HG03097 (cell line): ENCODE measurements around the gene GPR162.

Experiments used
- ATAC-seq: cut with Tn5 transposase; IDR thresholded peaks from one replicate; pipeline ENCODE4 v1.9.1; 2021; ENCODE audit not compliant: unreplicated experiment, low FRiP score

Gene GPR162, protein sequence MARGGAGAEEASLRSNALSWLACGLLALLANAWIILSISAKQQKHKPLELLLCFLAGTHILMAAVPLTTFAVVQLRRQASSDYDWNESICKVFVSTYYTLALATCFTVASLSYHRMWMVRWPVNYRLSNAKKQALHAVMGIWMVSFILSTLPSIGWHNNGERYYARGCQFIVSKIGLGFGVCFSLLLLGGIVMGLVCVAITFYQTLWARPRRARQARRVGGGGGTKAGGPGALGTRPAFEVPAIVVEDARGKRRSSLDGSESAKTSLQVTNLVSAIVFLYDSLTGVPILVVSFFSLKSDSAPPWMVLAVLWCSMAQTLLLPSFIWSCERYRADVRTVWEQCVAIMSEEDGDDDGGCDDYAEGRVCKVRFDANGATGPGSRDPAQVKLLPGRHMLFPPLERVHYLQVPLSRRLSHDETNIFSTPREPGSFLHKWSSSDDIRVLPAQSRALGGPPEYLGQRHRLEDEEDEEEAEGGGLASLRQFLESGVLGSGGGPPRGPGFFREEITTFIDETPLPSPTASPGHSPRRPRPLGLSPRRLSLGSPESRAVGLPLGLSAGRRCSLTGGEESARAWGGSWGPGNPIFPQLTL

DNA sequence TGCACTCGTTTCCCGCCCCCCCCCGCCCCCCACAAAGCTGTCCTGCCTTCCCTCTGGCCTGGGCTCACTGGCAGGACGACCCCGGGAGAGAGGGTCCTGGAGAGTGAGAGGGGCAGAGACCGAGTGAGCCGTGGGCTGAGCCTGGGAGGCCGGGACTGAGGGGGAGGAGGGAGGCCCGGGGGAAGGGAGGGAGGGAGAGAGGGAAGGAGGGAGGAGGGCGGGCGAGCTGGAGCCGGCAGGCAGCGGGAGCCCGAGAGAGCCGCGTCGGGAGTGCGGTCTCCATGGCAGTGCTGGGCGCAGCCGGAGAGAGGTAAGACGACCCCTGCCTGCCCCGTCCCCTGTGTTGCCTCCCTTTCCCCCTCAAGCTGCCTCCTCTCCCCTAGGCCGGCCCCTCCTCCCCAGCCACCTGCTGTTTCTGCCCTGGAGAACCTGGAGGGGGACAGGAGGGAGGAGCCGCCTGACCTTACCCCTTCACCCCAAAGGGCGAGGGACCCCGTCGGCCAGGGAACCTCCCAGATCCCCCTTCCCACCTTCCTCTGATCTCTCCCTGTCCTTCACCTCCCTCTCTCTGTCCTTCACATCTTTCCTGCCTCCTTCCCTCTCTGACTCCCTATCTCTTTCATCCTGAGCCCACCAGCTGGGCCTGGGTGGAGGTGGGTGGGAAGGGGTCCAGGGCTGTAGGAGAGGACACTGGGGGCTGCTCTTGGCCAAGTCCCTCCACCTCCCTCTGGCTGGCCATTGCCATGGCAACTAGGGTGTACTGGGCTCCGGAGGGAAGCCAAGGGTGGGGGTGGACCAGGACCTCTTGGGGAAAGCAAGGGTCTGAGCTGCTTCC lies at the start of gene GPR162:
Gene GPR162, plus strand, starts transcription at position 231 of the 835 bp plus-strand sequence. CDS start 2,078 bp downstream, outside the sequence.
- no peak for ATAC-seq

DNA sequence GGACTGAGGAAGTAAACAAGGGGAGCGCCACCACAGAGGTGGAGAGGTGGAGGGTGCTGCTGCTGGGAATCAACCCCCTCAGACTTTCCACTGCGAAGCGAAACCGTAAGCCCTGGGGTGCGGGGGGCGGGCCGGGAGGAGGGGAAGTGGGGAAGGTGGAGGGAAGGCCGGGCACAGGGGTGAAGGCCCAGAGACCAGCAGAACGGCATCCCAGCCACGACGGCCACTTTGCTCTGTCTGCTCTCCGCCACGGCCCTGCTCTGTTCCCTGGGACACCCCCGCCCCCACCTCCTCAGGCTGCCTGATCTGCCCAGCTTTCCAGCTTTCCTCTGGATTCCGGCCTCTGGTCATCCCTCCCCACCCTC lies 49.3 kb upstream of the GPR162 start, which contains the start of gene LAG3:
Gene LAG3, plus strand, starts transcription at position 190 of the 365 bp plus-strand sequence. CDS start 333 bp downstream, outside the sequence.
- ATAC-seq: no peak

DNA sequence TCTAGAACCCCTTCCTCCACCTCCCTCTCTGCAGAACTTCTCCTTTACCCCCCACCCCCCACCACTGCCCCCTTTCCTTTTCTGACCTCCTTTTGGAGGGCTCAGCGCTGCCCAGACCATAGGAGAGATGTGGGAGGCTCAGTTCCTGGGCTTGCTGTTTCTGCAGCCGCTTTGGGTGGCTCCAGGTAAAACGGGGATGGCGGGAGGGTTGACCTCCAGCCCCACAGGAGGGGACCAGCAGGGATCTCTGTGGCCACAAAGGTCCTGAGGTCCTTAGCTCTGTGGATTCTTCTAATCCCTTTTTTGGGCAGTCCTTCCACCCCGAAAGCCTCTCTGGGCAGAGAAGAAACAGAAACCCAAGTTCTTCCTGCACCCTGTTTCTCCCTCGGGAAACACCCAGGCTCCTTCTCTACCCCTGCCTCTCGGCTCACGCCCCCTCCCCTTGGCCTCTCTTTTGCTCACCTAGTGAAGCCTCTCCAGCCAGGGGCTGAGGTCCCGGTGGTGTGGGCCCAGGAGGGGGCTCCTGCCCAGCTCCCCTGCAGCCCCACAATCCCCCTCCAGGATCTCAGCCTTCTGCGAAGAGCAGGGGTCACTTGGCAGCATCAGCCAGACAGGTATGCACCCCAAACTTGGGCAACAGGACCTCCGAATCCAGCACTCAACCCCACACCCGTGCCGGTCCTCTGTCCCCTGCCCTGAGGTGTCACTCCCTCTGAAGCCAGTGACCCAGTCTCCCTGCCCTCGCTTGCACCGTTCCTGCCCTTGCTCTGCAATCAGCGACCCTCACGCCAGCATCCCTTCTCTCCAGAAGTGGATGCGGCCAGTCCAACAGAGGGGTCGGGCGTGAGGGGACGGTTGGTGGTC lies 48.7 kb upstream of the GPR162 start:
- ATAC-seq: no peak

DNA sequence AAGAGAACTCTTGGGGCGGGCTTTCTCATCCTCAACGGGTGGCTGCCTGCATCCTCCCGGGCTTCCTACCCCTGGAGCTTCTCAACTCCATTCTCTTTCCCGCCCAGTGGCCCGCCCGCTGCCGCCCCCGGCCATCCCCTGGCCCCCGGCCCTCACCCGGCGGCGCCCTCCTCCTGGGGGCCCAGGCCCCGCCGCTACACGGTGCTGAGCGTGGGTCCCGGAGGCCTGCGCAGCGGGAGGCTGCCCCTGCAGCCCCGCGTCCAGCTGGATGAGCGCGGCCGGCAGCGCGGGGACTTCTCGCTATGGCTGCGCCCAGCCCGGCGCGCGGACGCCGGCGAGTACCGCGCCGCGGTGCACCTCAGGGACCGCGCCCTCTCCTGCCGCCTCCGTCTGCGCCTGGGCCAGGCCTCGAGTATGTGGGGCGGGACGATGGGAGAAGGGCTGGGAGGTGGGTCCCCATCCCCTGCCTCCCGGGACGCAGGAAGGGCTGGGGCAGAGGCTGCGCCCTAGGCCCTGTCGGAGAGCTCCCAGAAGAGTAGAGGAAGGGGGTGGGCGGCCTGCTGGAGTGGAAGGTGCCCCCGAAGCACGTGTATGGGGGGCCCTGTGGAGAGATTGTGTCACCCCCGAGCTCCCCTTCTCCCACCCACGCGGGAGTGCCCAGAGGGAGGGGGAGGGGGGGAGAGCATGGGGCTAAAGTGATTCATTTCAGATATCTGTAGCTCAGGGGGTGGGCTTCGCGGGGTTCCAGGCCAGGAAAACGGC lies 47.9 kb upstream of the GPR162 start:
- ATAC-seq: no peak

DNA sequence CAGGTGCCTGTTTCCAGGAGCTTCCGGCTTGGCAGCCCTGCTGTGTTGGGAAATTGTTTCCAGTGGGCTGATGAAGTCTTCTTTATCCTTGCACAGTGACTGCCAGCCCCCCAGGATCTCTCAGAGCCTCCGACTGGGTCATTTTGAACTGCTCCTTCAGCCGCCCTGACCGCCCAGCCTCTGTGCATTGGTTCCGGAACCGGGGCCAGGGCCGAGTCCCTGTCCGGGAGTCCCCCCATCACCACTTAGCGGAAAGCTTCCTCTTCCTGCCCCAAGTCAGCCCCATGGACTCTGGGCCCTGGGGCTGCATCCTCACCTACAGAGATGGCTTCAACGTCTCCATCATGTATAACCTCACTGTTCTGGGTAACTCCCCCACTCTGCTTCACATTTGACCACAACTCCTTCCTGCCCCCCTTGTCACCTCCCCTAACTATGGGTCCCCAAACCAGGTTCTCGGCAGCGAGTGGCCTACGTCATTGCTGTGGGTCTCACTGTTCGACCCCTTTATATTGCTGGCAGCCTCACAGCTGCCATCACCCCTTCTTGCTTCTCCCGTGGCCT lies 47.0 kb upstream of the GPR162 start:
- ATAC-seq: no peak

DNA sequence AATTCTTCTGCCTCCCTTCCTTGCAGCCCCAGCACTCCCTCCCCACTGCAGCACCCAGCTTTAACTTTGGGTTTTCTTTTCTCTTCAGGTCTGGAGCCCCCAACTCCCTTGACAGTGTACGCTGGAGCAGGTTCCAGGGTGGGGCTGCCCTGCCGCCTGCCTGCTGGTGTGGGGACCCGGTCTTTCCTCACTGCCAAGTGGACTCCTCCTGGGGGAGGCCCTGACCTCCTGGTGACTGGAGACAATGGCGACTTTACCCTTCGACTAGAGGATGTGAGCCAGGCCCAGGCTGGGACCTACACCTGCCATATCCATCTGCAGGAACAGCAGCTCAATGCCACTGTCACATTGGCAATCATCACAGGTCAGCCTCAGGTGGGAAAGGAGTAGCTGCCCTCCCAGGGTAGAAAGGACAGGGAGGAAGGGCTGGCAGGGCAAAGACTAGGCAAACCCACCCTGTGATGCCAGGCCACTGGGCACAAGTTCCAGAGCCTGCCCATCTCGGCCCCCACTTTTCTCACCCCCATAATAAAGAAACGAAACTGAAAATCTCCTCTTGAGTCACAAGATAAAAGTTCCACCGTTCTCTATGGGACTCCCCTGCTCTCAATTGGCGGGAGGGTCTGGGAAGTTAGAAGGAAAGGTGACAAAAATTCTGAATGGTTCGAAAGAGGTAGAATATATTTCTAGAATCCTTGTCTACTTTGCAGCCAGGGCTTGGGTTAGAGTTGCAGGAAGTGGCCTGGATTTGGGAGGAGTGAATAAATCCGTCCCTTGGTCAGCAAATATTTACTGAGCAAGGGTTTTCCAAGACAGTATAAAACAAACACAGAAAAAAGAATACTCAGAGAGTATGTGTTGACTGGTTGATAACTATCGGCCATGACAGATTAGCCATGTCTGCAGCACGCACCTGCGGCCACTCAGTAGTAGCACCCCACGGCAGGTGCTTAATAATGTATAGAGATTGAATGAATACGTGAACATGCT lies 46.1 kb upstream of the GPR162 start:
- ATAC-seq: no peak

DNA sequence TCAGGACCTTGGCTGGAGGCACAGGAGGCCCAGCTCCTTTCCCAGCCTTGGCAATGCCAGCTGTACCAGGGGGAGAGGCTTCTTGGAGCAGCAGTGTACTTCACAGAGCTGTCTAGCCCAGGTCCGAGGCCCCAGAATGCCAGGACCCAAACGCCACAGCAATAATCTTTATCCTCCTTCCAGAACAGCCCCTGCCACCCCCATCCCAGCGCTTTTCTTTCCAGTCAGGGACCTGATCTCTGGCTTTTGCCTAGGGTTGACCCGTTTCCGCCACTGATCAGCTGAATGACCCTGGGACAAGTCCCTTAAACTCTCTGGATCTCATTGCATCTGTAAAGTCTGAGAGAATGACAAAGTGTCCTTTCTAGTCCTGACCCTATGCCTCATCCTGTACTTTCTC lies 44.2 kb upstream of the GPR162 start:
- no peak for ATAC-seq

DNA sequence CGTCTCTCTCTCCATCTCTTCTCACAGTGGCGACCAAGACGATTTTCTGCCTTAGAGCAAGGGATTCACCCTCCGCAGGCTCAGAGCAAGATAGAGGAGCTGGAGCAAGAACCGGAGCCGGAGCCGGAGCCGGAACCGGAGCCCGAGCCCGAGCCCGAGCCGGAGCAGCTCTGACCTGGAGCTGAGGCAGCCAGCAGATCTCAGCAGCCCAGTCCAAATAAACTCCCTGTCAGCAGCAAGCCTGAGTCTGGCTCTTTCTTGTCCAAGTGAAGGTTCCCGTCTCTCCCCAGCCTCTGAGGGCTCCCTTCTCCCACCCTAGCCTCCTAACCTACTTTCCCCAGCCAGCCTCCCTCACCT lies 43.4 kb upstream of the GPR162 start:
- ATAC-seq: no peak

DNA sequence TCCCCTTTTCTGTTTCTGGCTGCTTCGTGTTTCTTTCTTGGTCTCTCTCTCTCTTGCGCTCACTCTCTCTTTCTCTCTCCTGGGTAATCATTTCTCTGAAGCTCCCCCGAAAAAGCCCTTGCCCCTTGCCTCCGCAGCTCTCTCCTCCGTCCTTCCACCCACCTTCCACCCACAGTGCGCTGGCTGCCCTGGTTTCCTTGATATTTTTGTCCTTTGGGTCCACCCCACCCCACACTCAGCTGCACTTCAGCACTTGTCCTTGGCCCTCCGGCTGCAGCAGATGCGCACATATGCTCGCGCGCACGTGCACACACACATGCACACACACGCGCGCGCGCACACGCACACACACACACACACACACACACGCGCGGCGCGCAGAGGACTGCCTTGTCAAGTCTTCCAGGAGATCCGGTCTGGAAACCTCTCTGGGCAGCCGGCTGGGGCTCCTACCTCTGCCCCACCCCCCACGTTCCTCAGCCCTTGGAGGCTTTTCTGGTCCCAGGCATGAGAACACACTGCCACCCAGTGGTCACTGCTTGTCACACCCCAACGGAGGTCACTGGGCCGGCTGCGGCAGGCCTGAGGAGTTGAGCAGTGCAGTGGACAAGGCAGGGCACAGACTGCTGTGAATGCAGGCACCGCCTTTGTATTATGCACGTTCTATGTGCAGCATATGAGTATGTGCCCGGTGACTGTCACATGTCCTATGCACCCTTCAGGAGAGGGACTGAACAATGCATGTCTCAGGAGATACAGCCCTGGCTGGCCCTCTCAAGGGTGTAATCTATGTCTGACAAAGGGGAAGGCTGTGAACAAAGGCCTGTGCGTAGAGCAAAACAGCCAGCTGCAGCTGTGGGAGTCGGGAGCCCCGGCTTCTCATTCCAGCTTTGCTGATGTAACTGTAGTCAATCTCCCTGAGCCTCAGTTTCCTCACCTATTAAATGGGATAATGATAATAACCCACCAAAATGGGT lies 42.8 kb upstream of the GPR162 start:
- ATAC-seq: no peak

DNA sequence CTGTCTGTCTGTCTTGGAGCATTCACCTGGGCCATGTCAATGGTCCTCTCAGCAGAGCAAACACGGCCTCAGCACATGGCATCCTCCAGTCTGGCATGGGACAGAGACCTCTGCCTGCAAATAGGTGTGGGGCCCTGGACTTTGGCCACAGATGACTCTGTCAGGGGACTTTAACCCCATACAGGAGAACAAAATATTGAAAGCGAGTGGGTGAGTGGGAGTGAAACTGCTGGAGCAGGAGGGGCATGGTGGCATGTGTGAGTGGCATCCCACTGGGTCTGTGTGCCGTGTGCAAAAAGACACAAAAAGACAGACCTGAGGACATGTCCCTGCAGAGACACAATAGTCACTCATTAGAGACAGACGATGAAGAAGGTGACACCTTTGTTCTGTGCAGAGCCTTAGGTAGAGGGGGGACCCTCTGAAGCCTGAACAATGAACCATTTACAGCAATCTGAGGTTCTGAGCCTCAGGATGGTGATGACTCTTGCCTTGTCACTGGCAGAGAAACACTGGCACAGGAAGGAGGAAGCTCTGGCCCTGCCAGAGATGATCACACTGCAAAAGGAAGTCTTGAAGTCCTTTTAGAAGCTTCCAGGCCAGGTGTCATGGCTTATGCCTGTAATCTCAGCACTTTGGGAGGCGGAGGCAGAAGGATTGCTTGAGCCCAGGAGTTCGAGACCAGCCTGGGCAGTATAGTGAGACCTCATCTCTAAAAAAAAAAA lies 41.8 kb upstream of the GPR162 start:
- ATAC-seq: no peak

DNA sequence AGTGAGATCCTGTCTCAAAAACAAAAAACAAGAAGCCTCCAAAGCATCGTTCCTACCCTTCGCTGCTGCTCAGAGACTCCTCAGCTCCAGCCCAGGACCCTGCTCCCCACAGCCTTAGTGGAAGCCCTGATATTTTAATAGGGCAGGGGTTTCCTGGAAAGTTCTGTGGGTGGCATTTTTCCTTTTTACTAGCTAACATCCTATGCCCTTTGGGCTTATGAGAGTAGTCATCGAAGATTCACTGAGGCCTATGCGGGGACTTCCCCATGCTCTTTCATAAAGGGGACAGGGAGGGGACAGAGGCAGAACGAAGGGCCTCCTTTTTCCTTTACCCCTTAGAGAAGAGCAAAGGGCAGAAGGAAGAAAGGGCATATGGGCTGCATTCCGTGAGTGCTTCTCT lies 41.0 kb upstream of the GPR162 start:
- ATAC-seq: no peak

DNA sequence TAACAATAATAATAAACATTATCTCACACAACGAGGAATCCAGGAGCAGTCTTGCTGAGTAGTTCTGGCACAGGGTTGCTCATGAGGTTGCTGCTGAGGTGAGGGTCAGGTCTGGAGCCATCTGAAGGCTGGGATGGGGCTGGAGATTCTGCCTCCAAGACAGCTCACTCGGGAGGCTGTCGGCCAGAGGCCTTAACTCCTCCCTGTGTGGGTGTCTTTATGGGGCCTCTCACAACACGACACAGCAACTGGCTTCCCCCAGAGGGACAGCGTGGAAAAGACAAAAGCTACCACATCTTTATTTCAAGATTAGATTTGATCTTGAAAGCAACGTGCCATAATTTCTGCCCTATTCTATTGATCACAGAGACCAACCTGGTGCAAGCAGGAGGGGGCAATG lies 39.5 kb upstream of the GPR162 start:
- no peak for ATAC-seq

DNA sequence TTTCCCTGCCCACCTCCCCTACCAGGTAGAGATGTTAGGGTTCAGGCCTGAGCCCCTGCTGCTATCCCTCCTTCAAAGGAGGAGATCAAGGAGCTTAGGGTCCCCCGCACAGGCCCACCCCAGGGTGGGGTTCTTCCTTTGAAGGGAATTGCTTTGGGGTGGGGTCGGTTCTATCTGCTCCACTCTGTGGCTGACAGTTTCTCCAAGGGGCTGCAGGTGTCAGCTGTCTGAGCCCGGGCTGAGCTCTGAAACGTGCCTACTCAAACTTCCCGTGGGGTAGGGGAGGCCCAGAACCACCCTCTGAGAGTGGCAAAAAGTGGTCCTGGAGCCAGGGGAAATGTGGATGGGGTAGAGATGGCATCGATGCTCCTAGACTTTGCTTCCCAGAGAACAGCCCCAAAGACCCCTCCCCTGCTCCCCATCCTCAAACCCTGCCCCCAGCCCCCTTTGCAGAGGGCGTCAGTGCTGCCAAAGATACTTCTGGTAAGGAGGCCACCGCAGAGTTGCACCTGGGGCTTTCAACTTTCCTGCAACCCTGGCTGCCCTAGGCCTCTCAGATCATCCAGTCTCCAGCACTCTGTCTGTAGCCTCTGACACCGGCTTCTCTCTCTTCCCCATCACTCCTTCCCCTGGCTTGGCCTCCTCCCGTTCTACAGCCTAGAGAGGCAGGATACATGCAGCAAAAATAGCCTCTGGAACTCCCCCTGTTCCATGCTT lies 38.6 kb upstream of the GPR162 start:
- ATAC-seq: no peak

DNA sequence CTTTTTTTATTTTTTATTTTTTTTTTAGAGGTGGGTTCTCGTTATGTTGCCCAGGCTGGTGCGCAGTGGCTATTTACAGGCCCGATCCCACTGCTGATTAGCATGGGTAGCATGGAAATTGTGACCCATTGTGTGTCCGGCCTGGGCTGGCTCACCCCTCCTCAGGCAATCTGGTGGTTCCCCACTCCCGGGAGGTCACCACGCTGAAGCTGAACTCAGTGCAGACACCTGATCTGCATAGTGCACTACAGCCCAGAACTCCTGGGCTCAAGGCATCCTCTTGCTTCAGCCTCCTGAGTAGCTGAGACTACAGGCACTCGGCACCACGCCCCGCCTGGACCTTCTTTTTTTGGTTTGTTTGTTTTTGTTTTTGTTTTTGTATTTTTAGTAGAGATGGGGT lies 37.8 kb upstream of the GPR162 start:
- no peak for ATAC-seq

DNA sequence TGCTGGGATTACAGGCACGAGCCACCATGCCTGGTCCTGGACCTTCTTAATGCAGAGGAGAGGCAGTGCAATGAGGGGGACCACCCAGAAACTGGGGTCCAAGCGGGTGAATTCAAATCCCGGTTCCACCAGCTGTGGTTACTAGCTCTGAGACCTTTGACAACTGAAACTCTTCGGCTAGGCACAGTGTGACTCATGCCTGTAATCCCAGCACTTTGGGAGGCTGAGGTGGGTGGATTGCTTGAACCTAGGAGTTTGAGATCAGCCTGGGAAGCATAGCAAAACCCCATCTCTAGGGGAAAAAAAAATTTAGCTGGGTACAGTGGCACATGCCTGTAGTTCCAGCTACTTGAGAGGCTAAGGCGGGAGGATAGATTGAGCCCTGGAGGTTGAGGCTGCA lies 37.3 kb upstream of the GPR162 start:
- ATAC-seq: no peak

DNA sequence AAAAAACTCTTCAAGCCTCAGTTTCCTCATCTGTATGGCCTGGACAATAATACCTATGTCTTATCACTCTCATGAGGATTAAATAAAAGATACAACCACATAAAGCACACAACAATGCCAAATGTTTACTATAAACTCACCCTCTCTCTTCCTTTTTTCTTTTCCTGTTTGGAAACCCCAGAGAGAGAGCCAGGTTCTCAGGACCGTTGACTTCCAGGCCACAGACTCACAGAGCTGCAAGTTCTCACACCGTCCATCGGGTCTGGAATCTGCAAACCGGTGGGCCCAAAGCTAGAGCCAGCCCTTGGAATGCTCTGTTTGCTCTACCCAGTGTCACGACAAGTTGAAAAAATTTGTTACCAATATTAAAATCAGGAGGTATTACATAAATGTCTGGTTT lies 36.9 kb upstream of the GPR162 start:
- ATAC-seq: no peak
